Panc1 (cell line): ENCODE results near the gene FLII.

Experiments used
- CTCF ChIP-seq: fragments of 450-650 bp; IDR thresholded peaks from 2 replicates; pipeline ENCODE4 v1.5.1; 2017; ENCODE audit warnings: mild to moderate bottlenecking
- POLR2AphosphoS5 ChIP-seq: IDR thresholded peaks from 2 replicates; pipeline ENCODE4 v1.6.1; 2012; ENCODE audit warnings: mild to moderate bottlenecking, low read depth, low read length, moderate library complexity
- REST ChIP-seq, 2 experiments: IDR thresholded peaks; 2 replicates each; pipeline ENCODE4 v1.6.1; 2011 to 2012; ENCODE audit warnings: low read depth in 2 of 2, control low read depth in 1 of 2, low read length in 1 of 2, mild to moderate bottlenecking in 1 of 2, moderate library complexity in 1 of 2; ENCODE audit not compliant: insufficient read depth in 1 of 2
- SIN3A ChIP-seq: IDR thresholded peaks from 2 replicates; pipeline ENCODE4 v1.6.1; 2012; ENCODE audit warnings: low read depth, mild to moderate bottlenecking, low read length, moderate library complexity, borderline replicate concordance; ENCODE audit not compliant: insufficient read depth
- TCF7L2 ChIP-seq: IDR thresholded peaks from 2 replicates; pipeline ENCODE4 v1.6.1; 2011; ENCODE audit warnings: mild to moderate bottlenecking, low read depth, low read length, inconsistent platforms

- TF ChIP-seq POLR2AphosphoS5 (no peak), CTCF (no peak; the same call in 1 of the 2 replicates), REST (IDR thresholded peaks at IDR 0.05; ENCODE audit: insufficient read depth in 1 of 2, low read depth in 2 of 2, low read length in 1 of 2) (no peak), SIN3A (no peak), TCF7L2 (no peak)
Observed at GRCh38 chr17:18241229-18241871, 17.2 kb downstream of the FLII start.
